Stimulated activated naive B cell treated with anti-CD40 and anti-IgM and Interleukin-4, amounts not matched to agents 10 μg/mL and 1 μg/mL and 100 μg/mL, for 72 hours (primary cell): Measurements from ENCODE around the gene POTEI.
"Not testable (repeated sequence)": the region's sequence is repeated elsewhere in the genome, so short reads cannot be mapped to it uniquely, and the experiment has no call there.

Source experiments
- ATAC-seq, 2 donors: fragments of 150-1000 bp; cut with Tn5 transposase; replicated peaks; 2 replicates each; pipeline ENCODE4 v1.10.0; 2021; ENCODE audit warnings: moderate library complexity in 1 of 2
- DNase-seq: peaks from one replicate; pipeline ENCODE4 v3.0.0; 2021
- H3K27ac Mint-ChIP-seq: one replicate; pipeline ENCODE4 v1.8.0; 2022; ENCODE audit warnings: mild to moderate bottlenecking, mixed read lengths
- H3K27me3 Mint-ChIP-seq, 2 donors: one replicate each; pipeline ENCODE4 v1.8.0; 2022; ENCODE audit warnings: mixed read lengths in 2 of 2
- H3K36me3 Mint-ChIP-seq, 2 donors: one replicate each; pipeline ENCODE4 v1.8.0; 2022; ENCODE audit warnings: mixed read lengths in 2 of 2, mild to moderate bottlenecking in 1 of 2
- H3K4me1 Mint-ChIP-seq, 2 donors: one replicate each; pipeline ENCODE4 v1.8.0; 2022; ENCODE audit warnings: mixed read lengths in 2 of 2, mild to moderate bottlenecking in 1 of 2
- H3K4me3 Mint-ChIP-seq, 2 donors: one replicate each; pipeline ENCODE4 v1.8.0; 2022; ENCODE audit warnings: mild to moderate bottlenecking in 2 of 2, mixed read lengths in 2 of 2, moderate library complexity in 1 of 2
- H3K9me3 Mint-ChIP-seq, 2 donors: one replicate each; pipeline ENCODE4 v1.8.0; 2022; ENCODE audit warnings: mixed read lengths in 2 of 2, mild to moderate bottlenecking in 1 of 2

The POTEI gene

GRCh38 chr2:130522390-130522789, 13.3 kb upstream of the POTEI start:
- not testable (repeated sequence) for H3K9me3 Mint-ChIP-seq

GRCh38 chr2:130520992-130521391, 11.9 kb upstream of the POTEI start, which contains the start of gene CFC1B:
CFC1B (plus strand) TSS chr2:130521222; CDS start chr2:130521485, 263 bp downstream.
- not testable (repeated sequence) for DNase-seq, H3K27me3 Mint-ChIP-seq, H3K4me1 Mint-ChIP-seq, H3K27ac Mint-ChIP-seq, ATAC-seq, H3K4me3 Mint-ChIP-seq, H3K9me3 Mint-ChIP-seq, H3K36me3 Mint-ChIP-seq

More at GRCh38 chr2:130522390-130522789, 13.3 kb upstream of the POTEI start:
- not testable (repeated sequence) for DNase-seq, H3K4me1 Mint-ChIP-seq, H3K27me3 Mint-ChIP-seq, H3K36me3 Mint-ChIP-seq, H3K27ac Mint-ChIP-seq, H3K4me3 Mint-ChIP-seq
- peak in 1 of 2 donors; percentile 27 for ATAC-seq

DNA sequence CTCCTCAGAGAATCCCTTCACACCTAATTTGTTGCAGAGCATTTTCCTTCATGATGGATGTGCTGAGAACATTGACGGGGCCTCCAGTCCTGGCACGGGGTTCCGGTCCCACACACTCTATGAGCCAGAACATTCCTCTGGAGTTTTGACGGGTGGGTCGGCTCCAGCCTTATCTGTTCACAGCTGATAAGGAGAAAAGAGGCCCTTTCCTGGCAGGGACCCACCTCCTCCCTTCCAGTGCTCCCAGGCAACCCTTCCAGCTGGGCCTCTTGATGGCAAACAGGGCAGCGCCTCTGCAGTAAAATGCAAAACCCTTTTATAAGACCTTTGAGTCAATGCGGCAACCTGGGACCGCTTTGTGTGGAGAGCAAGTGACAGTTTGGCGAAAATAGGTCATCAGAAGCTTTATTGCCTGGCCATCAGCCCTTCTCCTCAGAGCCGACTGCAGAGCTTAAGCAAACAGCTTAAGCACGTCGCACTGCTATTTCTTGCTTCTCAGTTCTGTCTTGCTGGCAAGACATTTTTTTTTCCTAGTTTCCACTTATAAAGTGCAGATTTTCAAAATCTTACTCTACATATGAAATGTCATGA, 9.5 kb upstream of the POTEI start:
- H3K27me3 Mint-ChIP-seq, H3K27ac Mint-ChIP-seq, ATAC-seq, H3K4me1 Mint-ChIP-seq, H3K9me3 Mint-ChIP-seq, H3K36me3 Mint-ChIP-seq, H3K4me3 Mint-ChIP-seq, DNase-seq: not testable (repeated sequence)

DNA sequence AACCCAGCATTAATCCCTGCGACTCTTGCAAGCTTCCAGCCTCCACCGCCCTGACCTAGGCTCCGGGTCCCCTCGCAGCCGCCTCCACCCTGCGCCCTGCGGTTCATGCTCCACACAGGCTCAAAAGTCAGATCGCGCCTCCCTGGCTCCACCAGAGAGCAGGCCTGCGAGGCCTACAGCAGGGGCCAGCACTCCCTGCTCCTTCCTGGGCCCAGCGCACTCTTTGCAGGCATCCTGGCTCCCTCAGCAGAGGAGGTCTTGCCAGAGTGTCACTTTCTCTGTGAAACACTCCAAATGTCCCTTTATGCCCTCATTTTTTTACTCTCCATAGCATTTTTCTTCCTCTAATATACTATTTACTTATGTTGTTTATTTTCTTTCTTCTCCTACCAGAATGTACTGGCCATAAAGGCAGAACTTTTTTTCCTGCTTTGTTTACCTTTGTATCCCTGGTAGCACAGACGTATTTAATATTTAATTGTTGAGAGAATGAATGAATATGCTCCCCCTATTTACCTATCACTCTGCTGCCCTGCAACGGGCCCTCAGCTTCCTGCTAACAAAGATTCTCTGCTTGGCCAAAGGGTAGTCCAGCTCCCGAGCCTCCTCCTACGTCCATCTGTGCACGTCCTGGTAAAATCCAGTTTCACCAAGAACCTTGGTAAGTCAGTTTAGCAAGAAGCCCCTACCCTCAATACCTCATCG, 2.8 kb upstream of the POTEI start:
- H3K27me3 Mint-ChIP-seq, ATAC-seq, H3K4me3 Mint-ChIP-seq, H3K36me3 Mint-ChIP-seq, H3K27ac Mint-ChIP-seq, H3K4me1 Mint-ChIP-seq, H3K9me3 Mint-ChIP-seq, DNase-seq: not testable (repeated sequence)

- H3K4me1 Mint-ChIP-seq, DNase-seq, H3K36me3 Mint-ChIP-seq, H3K27me3 Mint-ChIP-seq, H3K9me3 Mint-ChIP-seq, H3K27ac Mint-ChIP-seq, H3K4me3 Mint-ChIP-seq, ATAC-seq: not testable (repeated sequence)
These were observed 1.9 kb upstream of the POTEI start for GRCh38 chr2:130510807-130511746.

DNA sequence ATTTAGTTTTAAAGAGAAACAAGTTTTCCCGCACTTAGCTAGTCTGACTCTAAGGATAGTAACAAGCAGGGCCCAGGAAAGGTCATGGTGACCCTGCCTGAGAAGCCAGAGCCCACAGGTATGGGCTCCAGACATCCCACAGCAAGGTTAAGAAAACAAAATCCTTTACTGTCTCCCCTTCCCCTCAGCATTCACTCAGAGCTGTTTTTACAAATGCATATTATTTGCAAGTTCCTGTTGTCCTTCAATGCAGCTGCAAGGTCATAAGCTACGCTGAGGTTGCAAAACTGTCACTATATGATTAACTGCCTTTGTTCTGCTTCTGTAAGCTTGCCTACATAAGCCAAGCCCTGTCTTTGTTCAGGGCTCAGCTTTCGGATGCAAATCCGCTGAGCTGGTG, 18.1 kb downstream of the POTEI start:
- not testable (repeated sequence) for H3K27ac Mint-ChIP-seq, DNase-seq, H3K9me3 Mint-ChIP-seq, H3K27me3 Mint-ChIP-seq, H3K4me1 Mint-ChIP-seq, ATAC-seq, H3K4me3 Mint-ChIP-seq, H3K36me3 Mint-ChIP-seq

DNA sequence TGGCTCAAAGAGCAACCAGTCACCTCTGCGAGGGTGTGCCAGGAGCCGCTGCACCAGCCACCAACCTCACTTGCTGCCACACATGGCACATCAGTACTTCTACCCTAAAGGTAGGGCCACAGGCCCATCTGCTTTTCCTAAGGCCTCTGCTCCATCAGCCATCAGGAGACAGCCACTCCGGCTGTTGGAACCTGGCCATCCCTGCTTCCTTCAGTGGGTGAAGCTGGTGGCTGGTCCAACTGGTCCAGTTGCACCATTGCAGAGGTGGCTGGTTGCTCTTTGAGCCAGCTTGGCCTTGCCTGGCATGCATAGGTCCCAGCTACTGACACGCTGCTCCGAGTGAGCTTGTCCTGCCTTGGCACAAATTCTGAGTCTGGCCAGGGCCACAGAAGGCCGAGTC, 53.7 kb downstream of the POTEI start:
- H3K27me3 Mint-ChIP-seq, DNase-seq, H3K4me3 Mint-ChIP-seq, H3K27ac Mint-ChIP-seq, H3K36me3 Mint-ChIP-seq, ATAC-seq, H3K9me3 Mint-ChIP-seq, H3K4me1 Mint-ChIP-seq: not testable (repeated sequence)

- not testable (repeated sequence) for H3K9me3 Mint-ChIP-seq, H3K36me3 Mint-ChIP-seq, H3K27me3 Mint-ChIP-seq, H3K4me1 Mint-ChIP-seq, ATAC-seq, H3K4me3 Mint-ChIP-seq, H3K27ac Mint-ChIP-seq
- DNase-seq: peak; percentile 2
These were observed 54.4 kb downstream of the POTEI start for GRCh38 chr2:130454712-130455083.

DNA sequence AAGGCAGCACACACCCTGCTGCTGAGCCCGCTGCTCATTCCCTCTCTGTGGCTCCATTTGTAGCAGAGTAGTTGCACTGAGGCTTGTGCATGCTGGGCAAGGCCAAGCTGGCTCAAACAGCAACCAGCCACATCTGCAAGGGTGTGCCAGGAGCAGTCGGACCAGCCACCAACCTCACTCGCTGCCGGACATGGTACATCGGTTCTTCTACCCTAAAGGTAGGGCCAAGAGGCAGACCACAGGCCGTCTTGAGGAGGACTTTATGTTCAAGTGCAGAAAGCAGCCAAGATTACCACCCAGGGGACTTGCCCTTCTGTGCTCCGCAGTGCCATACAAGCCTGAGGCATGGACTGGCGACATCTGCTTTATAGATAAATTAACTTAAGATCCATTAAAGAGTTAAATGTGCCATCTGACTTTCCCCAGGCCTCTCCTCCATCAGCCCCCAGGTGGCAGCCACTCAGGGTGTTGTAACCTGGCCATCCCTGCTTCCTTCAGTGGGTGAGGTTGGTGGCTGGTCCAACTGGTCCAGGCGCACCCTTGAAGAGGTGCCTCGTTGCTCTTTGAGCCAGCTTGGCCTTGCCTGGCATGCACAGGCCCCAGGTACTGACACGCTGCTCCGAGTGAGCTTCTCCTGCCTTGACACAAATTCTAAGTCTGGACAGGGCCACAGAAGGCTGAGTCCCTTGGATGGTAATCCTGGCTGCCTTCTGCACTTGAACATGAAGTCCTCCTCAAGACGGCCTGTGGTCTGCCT, 55.0 kb downstream of the POTEI start:
- not testable (repeated sequence) for H3K9me3 Mint-ChIP-seq, H3K36me3 Mint-ChIP-seq, H3K4me1 Mint-ChIP-seq, H3K4me3 Mint-ChIP-seq, DNase-seq, H3K27ac Mint-ChIP-seq, H3K27me3 Mint-ChIP-seq, ATAC-seq

GRCh38 chr2:130452897-130453296, 56.2 kb downstream of the POTEI start:
- H3K4me1 Mint-ChIP-seq, H3K27ac Mint-ChIP-seq: not testable (repeated sequence)

DNA sequence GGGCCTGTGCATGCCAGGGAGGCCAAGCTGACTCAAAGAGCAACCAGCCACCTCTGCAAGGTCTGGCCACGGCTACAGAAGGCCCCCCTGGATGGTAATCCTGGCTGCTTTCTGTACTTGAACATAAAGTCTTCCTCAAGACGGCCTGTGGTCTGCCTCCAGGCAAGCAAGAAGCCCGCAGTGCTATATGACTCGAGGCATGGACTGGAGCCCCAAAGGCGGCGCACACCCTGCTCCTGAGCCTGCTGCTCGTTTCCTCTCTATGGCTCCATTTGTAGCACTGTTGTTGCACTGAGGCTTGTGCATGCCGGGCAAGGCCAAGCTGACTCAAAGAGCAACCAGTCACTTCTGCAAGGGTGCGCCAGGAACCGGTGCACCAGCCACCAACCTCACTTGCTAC, 57.3 kb downstream of the POTEI start:
- not testable (repeated sequence) for ATAC-seq, H3K4me1 Mint-ChIP-seq, H3K4me3 Mint-ChIP-seq, H3K27ac Mint-ChIP-seq, H3K9me3 Mint-ChIP-seq, DNase-seq, H3K27me3 Mint-ChIP-seq, H3K36me3 Mint-ChIP-seq

More at GRCh38 chr2:130452897-130453296, 56.2 kb downstream of the POTEI start:
- ATAC-seq, H3K36me3 Mint-ChIP-seq, H3K9me3 Mint-ChIP-seq, H3K27me3 Mint-ChIP-seq, DNase-seq, H3K4me3 Mint-ChIP-seq: not testable (repeated sequence)

DNA sequence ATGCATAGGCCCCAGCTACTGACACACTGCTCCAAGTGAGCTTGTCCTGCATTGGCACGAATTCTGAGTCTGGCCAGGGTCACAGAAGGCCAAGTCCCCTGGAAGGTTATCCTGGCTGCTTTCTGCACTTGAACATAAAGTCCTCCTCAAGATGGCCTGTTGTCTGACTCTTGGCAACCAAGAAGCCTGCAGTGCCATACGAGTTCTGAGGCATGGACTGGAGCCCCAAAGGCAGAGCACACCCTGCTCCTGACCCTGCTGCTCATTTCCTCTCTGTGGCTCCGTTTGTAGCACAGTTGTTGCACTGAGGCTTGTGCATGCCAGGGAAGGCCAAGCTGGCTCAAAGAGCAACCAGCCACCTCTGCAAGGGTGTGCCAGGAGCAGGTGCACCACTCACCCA, 57.9 kb downstream of the POTEI start:
- H3K27me3 Mint-ChIP-seq, ATAC-seq, H3K4me3 Mint-ChIP-seq, H3K4me1 Mint-ChIP-seq, H3K9me3 Mint-ChIP-seq, DNase-seq, H3K36me3 Mint-ChIP-seq, H3K27ac Mint-ChIP-seq: not testable (repeated sequence)

- not testable (repeated sequence) for H3K27me3 Mint-ChIP-seq, H3K9me3 Mint-ChIP-seq, H3K4me3 Mint-ChIP-seq, H3K36me3 Mint-ChIP-seq, H3K4me1 Mint-ChIP-seq, DNase-seq, ATAC-seq, H3K27ac Mint-ChIP-seq
These were observed 58.8 kb downstream of the POTEI start for GRCh38 chr2:130450366-130450765.

GRCh38 chr2:130427631-130428030, 81.5 kb downstream of the POTEI start:
- H3K36me3 Mint-ChIP-seq, H3K9me3 Mint-ChIP-seq, H3K27me3 Mint-ChIP-seq: not testable (repeated sequence)
- H3K4me1 Mint-ChIP-seq: peaks cover 4 to 11% of the 10 kb centered on the region in 2 donors
- peak; percentile 8 for DNase-seq
- H3K4me3 Mint-ChIP-seq: peak overlapping the region; percentile 81 to 86
- peak overlapping the region; percentile 43 for H3K27ac Mint-ChIP-seq
- peak; percentile 68 for ATAC-seq
